H1 (cell line): ENCODE data around the gene FBXL16. TPM values are rescaled to one million over a fixed set of nuclear protein-coding genes. Genes with fewer than 3 reads are reported as not detected.

Experiments used
- EGR1 ChIP-seq: IDR thresholded peaks from 2 replicates; pipeline ENCODE4 v1.6.1; 2011; ENCODE audit warnings: low read depth, low read length, borderline replicate concordance
- EZH2 ChIP-seq: fragments of 200-600 bp; sonication (generic); IDR thresholded peaks from 2 replicates; pipeline ENCODE4 v1.7.1; 2012; ENCODE audit warnings: low read depth, mild to moderate bottlenecking, moderate library complexity, low read length, inconsistent platforms; ENCODE audit not compliant: severe bottlenecking
- RNF2 ChIP-seq: fragments of 200-900, 300-1000 bp; sonication (generic); IDR thresholded peaks from 2 replicates; pipeline ENCODE4 v1.7.1; 2016; ENCODE audit warnings: borderline replicate concordance, low read depth, mild to moderate bottlenecking, antibody characterized with exemption, low read length; ENCODE audit not compliant: poor library complexity, severe bottlenecking; ENCODE audit errors: missing control alignments
- TCF12 ChIP-seq: IDR thresholded peaks from 2 replicates; pipeline ENCODE4 v1.6.1; 2011; ENCODE audit warnings: low read depth, mild to moderate bottlenecking, low read length
- polyA plus RNA-seq, 7 experiments: library from polyadenylated mRNA; depleted of rRNA in 3 of 7; stranded (reverse) in 5 of 7; unstranded in 2 of 7; fragments of >200 nt in 5 of 7; fragments of 200-250 nt in 2 of 7; gene quantifications; 1 replicate in 5 of 7; 2 replicates in 1 of 7; 4 replicates in 1 of 7; pipeline versions ENCODE4 v1.2.1 to v1.2.3, GENCODE V29; 2011 to 2013; ENCODE audit warnings: missing spikeins in 2 of 7, mixed read lengths in 2 of 7
- total RNA-seq: library from RNA; stranded (reverse); fragmentation: NEBNext Ultra II Directional; extraction: Animal tissue kit (Norgen Biotek cat#: 25700); gene quantifications from 2 replicates; pipeline ENCODE4 v1.2.1, GENCODE V29; 2021

The FBXL16 gene
- total and polyA plus RNA-seq, 2 of the 8 experiments (the other 6 are each of a cell fraction or from before 2014, with no cell fraction given) = 12.5 to 12.8 TPM

- TF ChIP-seq EZH2 = no peak
- no peak for TF ChIP-seq EGR1
- TF ChIP-seq RNF2 = no peak
- no peak for TF ChIP-seq TCF12
- TF ChIP-seq, all 59 proteins: peak for 0
Measured at GRCh38 chr16:739560-740458, 34.2 kb upstream of the FBXL16 start (continued).
